Cardiac muscle cell (in vitro differentiated cells and primary cell): Measurements from ENCODE around the gene PUM1. TPM values are rescaled to one million over a fixed set of nuclear protein-coding genes. Genes with fewer than 3 reads are reported as not detected.

Experiments
- DNase-seq, 2 donors: peaks; one replicate each; pipeline versions ENCODE4 v3.0.0 to v3.0.0-alpha.2; 2010 to 2017; ENCODE audit warnings: low read depth in 1 of 2, low spot score in 1 of 2
- H3K27ac ChIP-seq: fragments of 200-600 bp; sonication (generic); 2 replicates; pipeline ENCODE4 v1.5.1; 2016
- H3K27me3 ChIP-seq: fragments of 200-600 bp; sonication (generic); 2 replicates; pipeline ENCODE4 v1.6.0; 2016; ENCODE audit warnings: control low read depth
- H3K36me3 ChIP-seq: fragments of 200-600 bp; sonication (generic); 2 replicates; pipeline ENCODE4 v1.5.1; 2016; ENCODE audit warnings: control low read depth
- H3K4me1 ChIP-seq: fragments of 200-600 bp; sonication (generic); 2 replicates; pipeline ENCODE4 v1.8.1; 2017; ENCODE audit warnings: low read depth, mild to moderate bottlenecking, mixed run types
- H3K4me3 ChIP-seq: fragments of 200-600 bp; sonication (generic); 2 replicates; pipeline ENCODE4 v1.5.1; 2016; ENCODE audit warnings: mild to moderate bottlenecking
- H3K9me3 ChIP-seq: fragments of 200-600 bp; sonication (generic); 2 replicates; pipeline ENCODE4 v1.5.1; 2017; ENCODE audit warnings: low read depth, mild to moderate bottlenecking, control low read depth
- polyA plus RNA-seq: library from polyadenylated mRNA; unstranded; fragments of >200 nt; fragmentation: Nextera tagmentation; extraction: Ambion mirVana; gene quantifications from 2 replicates; pipeline ENCODE4 v1.2.1, GENCODE V29; 2016
- total RNA-seq: library from RNA; depleted of rRNA; stranded (reverse); fragments of >200 nt; gene quantifications from 2 replicates; pipeline ENCODE4 v1.2.3, GENCODE V29; 2016
- TF ChIP-seq, protein P1 (sequence below): IDR thresholded peaks from 2 replicates; pipeline ENCODE4 v1.5.1; 2012; ENCODE audit warnings: low read depth, mild to moderate bottlenecking, low read length

PUM1 gene
- total and polyA plus RNA-seq, 2 experiments from 2014 or later, result 81.1 to 130 TPM

GRCh38 chr1:31105646-31106045, 40.1 kb upstream of the PUM1 start:
- no peaks in the 10 kb centered on the region for H3K27me3 ChIP-seq
- DNase-seq, result no peak
- peaks cover 5% of the 10 kb centered on the region for H3K4me1 ChIP-seq
- H3K9me3 ChIP-seq, result no peaks in the 10 kb centered on the region
- H3K27ac ChIP-seq, result no peak overlapping the region
- no peak overlapping the region for H3K4me3 ChIP-seq
- TF ChIP-seq, protein P1, sequence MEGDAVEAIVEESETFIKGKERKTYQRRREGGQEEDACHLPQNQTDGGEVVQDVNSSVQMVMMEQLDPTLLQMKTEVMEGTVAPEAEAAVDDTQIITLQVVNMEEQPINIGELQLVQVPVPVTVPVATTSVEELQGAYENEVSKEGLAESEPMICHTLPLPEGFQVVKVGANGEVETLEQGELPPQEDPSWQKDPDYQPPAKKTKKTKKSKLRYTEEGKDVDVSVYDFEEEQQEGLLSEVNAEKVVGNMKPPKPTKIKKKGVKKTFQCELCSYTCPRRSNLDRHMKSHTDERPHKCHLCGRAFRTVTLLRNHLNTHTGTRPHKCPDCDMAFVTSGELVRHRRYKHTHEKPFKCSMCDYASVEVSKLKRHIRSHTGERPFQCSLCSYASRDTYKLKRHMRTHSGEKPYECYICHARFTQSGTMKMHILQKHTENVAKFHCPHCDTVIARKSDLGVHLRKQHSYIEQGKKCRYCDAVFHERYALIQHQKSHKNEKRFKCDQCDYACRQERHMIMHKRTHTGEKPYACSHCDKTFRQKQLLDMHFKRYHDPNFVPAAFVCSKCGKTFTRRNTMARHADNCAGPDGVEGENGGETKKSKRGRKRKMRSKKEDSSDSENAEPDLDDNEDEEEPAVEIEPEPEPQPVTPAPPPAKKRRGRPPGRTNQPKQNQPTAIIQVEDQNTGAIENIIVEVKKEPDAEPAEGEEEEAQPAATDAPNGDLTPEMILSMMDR, result no peak
- no peaks in the 10 kb centered on the region for H3K36me3 ChIP-seq

DNA sequence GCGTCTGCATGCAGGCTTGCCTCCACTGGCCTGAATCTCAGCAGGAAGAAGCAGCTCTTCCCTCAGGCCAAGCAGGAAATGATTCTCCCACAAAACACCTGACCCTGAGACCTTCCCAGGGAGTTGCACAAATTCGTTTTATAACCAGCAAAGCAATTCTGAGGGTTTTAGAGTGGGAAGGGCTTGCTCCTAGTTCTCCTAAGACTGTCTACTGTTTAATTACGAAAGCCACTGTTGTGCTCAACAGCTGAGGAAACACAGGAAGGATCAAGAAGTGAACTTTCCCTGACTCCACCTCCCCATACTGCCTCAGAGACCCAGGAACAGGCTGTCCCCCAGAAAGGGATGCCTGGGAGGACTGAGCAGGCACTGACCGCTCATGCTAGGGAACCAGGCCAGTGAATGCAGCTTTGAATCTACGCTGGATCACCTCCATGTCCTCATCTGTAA, 37.0 kb upstream of the PUM1 start:
- H3K4me3 ChIP-seq, result no peak overlapping the region
- H3K4me1 ChIP-seq, result peaks cover 5% of the 10 kb centered on the region
- no peaks in the 10 kb centered on the region for H3K27me3 ChIP-seq
- no peaks in the 10 kb centered on the region for H3K9me3 ChIP-seq
- H3K36me3 ChIP-seq, result no peaks in the 10 kb centered on the region
- TF ChIP-seq, protein P1, result no peak
- H3K27ac ChIP-seq, result no peak overlapping the region
- peak in 1 of 2 donors; percentile 73 for DNase-seq

DNA sequence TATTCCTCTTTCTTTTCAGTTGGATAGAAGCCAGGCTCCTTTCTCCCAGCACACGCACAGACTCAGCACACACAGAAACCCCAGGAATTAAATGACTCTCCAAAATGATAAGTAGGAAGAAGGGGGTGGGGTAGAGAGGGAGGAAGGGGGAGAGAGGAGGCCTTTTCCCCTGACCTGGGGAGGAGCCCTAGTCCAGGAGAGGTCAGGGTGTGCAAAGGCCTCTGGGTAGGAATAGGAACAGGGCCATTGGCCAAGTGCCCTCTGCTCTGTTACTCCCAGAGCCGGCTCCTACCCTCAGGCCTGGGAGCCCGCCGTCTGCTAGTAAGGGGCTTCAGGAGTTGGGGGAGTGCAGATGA, 35.6 kb upstream of the PUM1 start:
- Histone ChIP-seq H3K27ac (peak overlapping the region; percentile 64), H3K4me3 (no peak overlapping the region), H3K9me3 (no peaks in the 10 kb centered on the region), H3K27me3 (no peaks in the 10 kb centered on the region), H3K36me3 (no peaks in the 10 kb centered on the region), H3K4me1 (peaks cover 5% of the 10 kb centered on the region)
- TF ChIP-seq, protein P1, result no peak
- peak in 1 of 2 donors; percentile 81 for DNase-seq

DNA sequence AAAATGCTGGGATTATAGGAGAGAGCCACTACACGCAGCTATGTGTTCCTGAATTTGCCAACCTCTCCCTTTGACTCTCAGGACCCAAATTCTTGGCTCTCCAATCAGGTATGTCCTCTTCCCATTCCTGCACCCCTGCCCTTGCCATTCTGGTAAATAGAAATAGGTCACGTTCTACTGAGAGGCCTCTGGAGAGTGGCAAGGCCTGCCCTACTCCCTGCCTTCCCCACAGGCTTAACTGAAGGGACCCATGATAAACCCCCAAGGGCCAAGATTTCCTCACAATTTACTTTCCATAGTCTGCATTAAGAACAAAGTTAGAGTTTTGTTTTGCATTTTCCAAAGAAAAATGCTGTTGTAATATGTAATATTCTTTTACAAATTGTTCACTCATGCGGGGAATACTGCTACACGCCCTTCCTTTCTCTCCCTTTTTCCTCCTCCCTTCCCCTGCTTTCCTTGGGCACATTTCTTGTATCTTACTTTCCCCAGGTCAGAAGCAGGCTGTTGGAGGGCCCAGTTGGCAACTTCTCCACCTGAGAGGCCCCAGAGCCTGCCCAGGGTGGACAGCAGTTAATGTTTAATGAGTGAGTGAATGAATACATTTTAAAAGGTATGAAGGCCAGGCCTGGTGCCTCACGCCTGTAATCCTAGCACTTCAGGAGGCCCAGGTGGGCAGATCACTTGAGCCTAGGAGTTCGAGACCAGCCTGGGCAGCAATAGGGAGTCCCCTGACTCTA, 33.9 kb upstream of the PUM1 start:
- Histone ChIP-seq H3K36me3 (no peaks in the 10 kb centered on the region), H3K4me1 (peaks cover 5% of the 10 kb centered on the region), H3K27me3 (no peaks in the 10 kb centered on the region), H3K27ac (no peak overlapping the region), H3K9me3 (no peaks in the 10 kb centered on the region), H3K4me3 (no peak overlapping the region)
- DNase-seq, result no peak
- TF ChIP-seq, protein P1, result no peak

- Histone ChIP-seq H3K27ac (no peak overlapping the region), H3K36me3 (no peaks in the 10 kb centered on the region), H3K27me3 (no peaks in the 10 kb centered on the region), H3K4me3 (no peak overlapping the region), H3K9me3 (no peaks in the 10 kb centered on the region), H3K4me1 (peaks cover 3% of the 10 kb centered on the region)
- DNase-seq, result no peak
- TF ChIP-seq, protein P1, result no peak
Measured at GRCh38 chr1:31095985-31096384, 30.5 kb upstream of the PUM1 start.
